HepG2 (cell line): ENCODE measurements around the gene FDXR. TPM values are rescaled to one million over a fixed set of nuclear protein-coding genes. Genes with fewer than 3 reads are reported as not detected.

Experiments used
- ATAC-seq: fragments of 200-7000 bp; cut with Tn5 transposase; 3 replicates; pipeline ENCODE4 v1.9.1; 2020; ENCODE audit warnings: mild to moderate bottlenecking, moderate library complexity
- BruUV-seq: library from RNA; stranded (reverse); fragments of 400-500 nt; replicated peaks from 2 replicates; lab custom pipeline; 2021; lab: Mats Ljungman, UMichigan
- CTCF ChIA-PET: fragments of 300-600 bp; formaldehyde crosslinking; extraction: SDS; loops from one replicate; lab custom pipeline; 2021; ENCODE audit warnings: low total read pairs, inconsistent platforms, low intra/inter-chr PET ratio; lab: Yijun Ruan, JAX
- POLR2A ChIA-PET: fragments of 350-600 bp; sonication (Branson Sonifier 250); formaldehyde crosslinking; loops from one replicate; lab custom pipeline; 2020; ENCODE audit warnings: antibody characterized with exemption, inconsistent platforms; lab: Yijun Ruan, JAX
- DNase-seq: peaks from one replicate; pipeline ENCODE4 v3.0.0-alpha.2; 2015; ENCODE audit warnings: low spot score
- FAIRE-seq: peaks from 3 replicates; lab custom pipeline; 2011; peaks lifted over from hg19 to GRCh38; lab: Jason Lieb, UNC
- H2AFZ ChIP-seq: one replicate; pipeline ENCODE4 v1.6.1; 2011; ENCODE audit warnings: low read length, inconsistent platforms
- H3K27ac ChIP-seq: fragments of 300-600 bp; 3 replicates; pipeline ENCODE4 v1.8.0; 2011; ENCODE audit warnings: mixed run types, mild to moderate bottlenecking, mixed read lengths, low read length, inconsistent platforms; ENCODE audit not compliant: insufficient read depth; ENCODE audit errors: extremely low read length
- H3K27me3 ChIP-seq, 2 experiments: fragments of 200-600 bp in 1 of 2; 2 replicates in 1 of 2; 3 replicates in 1 of 2; pipeline versions ENCODE4 v1.6.0 to v1.8.0; 2011; ENCODE audit warnings: low read length in 2 of 2, mild to moderate bottlenecking in 2 of 2, moderate library complexity in 2 of 2, inconsistent platforms in 1 of 2; ENCODE audit not compliant: insufficient read depth in 2 of 2, control insufficient read depth in 1 of 2
- H3K36me3 ChIP-seq, 2 experiments: fragments of 200-600 bp in 1 of 2; replicated peaks in 1 of 2; 2 replicates in 1 of 2; 3 replicates in 1 of 2; pipeline versions ENCODE4 v1.5.1 to v1.8.0; 2011; ENCODE audit warnings: low read length in 2 of 2, inconsistent platforms in 1 of 2; ENCODE audit not compliant: insufficient read depth in 2 of 2, control insufficient read depth in 1 of 2
- H3K4me1 ChIP-seq: 2 replicates; pipeline ENCODE4 v1.5.1; 2012; ENCODE audit warnings: low read length, inconsistent platforms; ENCODE audit not compliant: insufficient read depth
- H3K4me2 ChIP-seq: 2 replicates; pipeline ENCODE4 v1.6.0; 2011; ENCODE audit warnings: low read depth, low read length, inconsistent platforms
- H3K4me3 ChIP-seq, 3 experiments: fragments of 200-600 bp in 1 of 3; sonication (generic), shearing (Covaris generic) in 1 of 3; replicated peaks in 1 of 3; 2 replicates each; pipeline ENCODE4 v1.5.1; 2011 to 2016; ENCODE audit warnings: low read length in 3 of 3, inconsistent platforms in 2 of 3, low read depth in 2 of 3, mild to moderate bottlenecking in 2 of 3, control low read depth in 1 of 3, mixed read lengths in 1 of 3; ENCODE audit not compliant: insufficient read depth in 1 of 3
- H3K79me2 ChIP-seq: one replicate; pipeline ENCODE4 v1.6.1; 2011; ENCODE audit warnings: low read length, inconsistent platforms; ENCODE audit not compliant: insufficient read depth
- H3K9ac ChIP-seq: 2 replicates; pipeline ENCODE4 v1.6.0; 2011; ENCODE audit warnings: mild to moderate bottlenecking, low read depth, low read length, inconsistent platforms; ENCODE audit not compliant: insufficient read depth
- H3K9me3 ChIP-seq: 2 replicates; pipeline ENCODE4 v1.5.1; 2012; ENCODE audit warnings: mild to moderate bottlenecking, low read length
- H4K20me1 ChIP-seq: 2 replicates; pipeline ENCODE4 v1.6.0; 2011; ENCODE audit warnings: inconsistent platforms, mild to moderate bottlenecking, low read length, moderate library complexity; ENCODE audit not compliant: insufficient read depth
- AKNA ChIP-seq: sonication (generic); formaldehyde crosslinking; IDR thresholded peaks from 2 replicates; pipeline ENCODE4 v1.4.0; 2020; ENCODE audit warnings: missing genetic modification reagents, borderline replicate concordance
- BCLAF1 ChIP-seq: fragments of 450-650 bp; IDR thresholded peaks from 2 replicates; pipeline ENCODE4 v1.6.1; 2017; ENCODE audit warnings: mild to moderate bottlenecking
- HOXA5 ChIP-seq: sonication (generic); formaldehyde crosslinking; IDR thresholded peaks from 2 replicates; pipeline ENCODE4 v1.4.0; 2020; ENCODE audit warnings: missing genetic modification reagents
- KAT7 ChIP-seq: IDR thresholded peaks from 2 replicates; pipeline ENCODE4 v1.6.1; 2018; ENCODE audit warnings: borderline replicate concordance, missing compliant biosample characterization
- MNT ChIP-seq: fragments of 450-650 bp; IDR thresholded peaks from 2 replicates; pipeline ENCODE4 v1.6.1; 2016
- ZNF337 ChIP-seq: sonication (generic); formaldehyde crosslinking; IDR thresholded peaks from 2 replicates; pipeline ENCODE4 v1.5.1; 2020; ENCODE audit warnings: missing genetic modification reagents, low read depth, mild to moderate bottlenecking, borderline replicate concordance
- WGBS: methylation state at CpG from one replicate; pipeline ENCODE4 v1.1.6; 2017; ENCODE audit warnings: low lambda C conversion rate; 5-methylcytosine and 5-hydroxymethylcytosine counted together
- in situ Hi-C: cut with HindIII; loops from 2 replicates; pipeline ENCODE4 v1.10.0; 2017; ENCODE audit warnings: low pct_unique_long_range_greater_than_20kb; ENCODE audit not compliant: extremely low pct_ligation_motif_present
- intact Hi-C: fragments of 100-400 bp; cut with micrococcal nuclease; formaldehyde crosslinking; loops from one replicate; pipeline ENCODE4 v1.10.0; 2022; ENCODE audit not compliant: unreplicated experiment
- polyA plus RNA-seq, 8 experiments: library from polyadenylated mRNA; depleted of rRNA in 3 of 8; stranded (reverse) in 7 of 8; unstranded in 1 of 8; fragments of >200 nt; fragmentation: Illumina TruSeq in 4 of 8; extraction: Trizol in 4 of 8; gene quantifications; 2 replicates each; pipeline versions ENCODE4 v1.2.1 to v1.2.3, GENCODE V29; 2011 to 2016; ENCODE audit warnings: low read depth in 4 of 8, missing spikeins in 1 of 8, mixed read lengths in 1 of 8; ENCODE audit not compliant: insufficient read depth in 1 of 8
- total RNA-seq, 5 experiments: library from RNA; depleted of rRNA; stranded (reverse); fragments of >200 nt; fragmentation: Illumina TruSeq; extraction: Trizol; gene quantifications; 2 replicates each; pipeline ENCODE4 v1.2.3, GENCODE V29; 2016; ENCODE audit warnings: low read depth in 1 of 5
- TF ChIP-seq, protein P1 (sequence below): IDR thresholded peaks from 2 replicates; pipeline ENCODE4 v1.6.1; 2016; ENCODE audit warnings: low read depth
- TF ChIP-seq, protein P2 (sequence below): sonication (generic); formaldehyde crosslinking; IDR thresholded peaks from 2 replicates; pipeline ENCODE4 v1.5.0; 2020; ENCODE audit warnings: missing genetic modification reagents
- TF ChIP-seq, protein P3 (sequence below): sonication (generic); formaldehyde crosslinking; IDR thresholded peaks from 2 replicates; pipeline ENCODE4 v1.5.0; 2020; ENCODE audit warnings: missing genetic modification reagents

FDXR gene
- total and polyA plus RNA-seq, 2 of the 13 experiments (the other 11 are each of a cell fraction or from before 2014, with no cell fraction given) = 23.4 to 116 TPM

DNA sequence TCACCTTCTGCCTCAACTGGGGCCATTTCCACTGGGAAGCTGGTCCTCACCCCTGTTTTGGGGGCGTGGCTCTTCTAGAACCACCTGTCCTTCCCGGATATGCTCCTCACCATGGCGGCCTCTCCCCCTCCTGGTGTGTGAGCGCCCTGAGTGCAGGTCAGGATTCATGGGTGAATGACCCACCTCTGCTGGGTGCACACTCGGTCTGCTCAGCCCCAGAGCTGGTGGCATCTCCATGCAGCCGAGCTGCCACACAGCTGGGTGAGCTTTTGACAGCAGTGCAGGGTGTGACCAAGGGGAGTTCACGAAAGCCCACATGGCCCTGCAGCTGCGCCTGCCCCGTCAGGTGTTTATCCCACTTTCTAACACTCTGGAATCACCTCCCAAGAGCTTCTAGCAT lies 40.4 kb downstream of the FDXR start:
- Histone ChIP-seq H3K79me2 (no peaks in the 10 kb centered on the region), H2AFZ (no peak overlapping the region), H3K4me3 (no peak overlapping the region), H3K27me3 (no peaks in the 10 kb centered on the region), H3K4me1 (peaks cover 15% of the 10 kb centered on the region), H3K9ac (no peak overlapping the region), H3K27ac (no peak overlapping the region), H3K4me2 (no peak overlapping the region), H3K9me3 (no peaks in the 10 kb centered on the region), H3K36me3 (peaks cover 3% of the 10 kb centered on the region in 2 experiments; a peak in 1 of 5 replicates), H4K20me1 (no peaks in the 10 kb centered on the region)
- WGBS = 93% methylated on average over 9 of the region's 9 CpGs
- POLR2A ChIA-PET = interaction anchor here (1.0 to 1.6 kb wide), 3 partner anchors 30 to 404 kb away, joined by 3 to 6 read pairs (median 3); partner anchors contain the start of gene FDXR
- ATAC-seq = no peak
- no peak for DNase-seq
- in situ Hi-C loops (no loop called here), intact Hi-C loops (no loop called here)
- CTCF ChIA-PET = no interaction called here
- no peak for FAIRE-seq
- BruUV-seq = no TSS peak
- TF ChIP-seq, protein P1, sequence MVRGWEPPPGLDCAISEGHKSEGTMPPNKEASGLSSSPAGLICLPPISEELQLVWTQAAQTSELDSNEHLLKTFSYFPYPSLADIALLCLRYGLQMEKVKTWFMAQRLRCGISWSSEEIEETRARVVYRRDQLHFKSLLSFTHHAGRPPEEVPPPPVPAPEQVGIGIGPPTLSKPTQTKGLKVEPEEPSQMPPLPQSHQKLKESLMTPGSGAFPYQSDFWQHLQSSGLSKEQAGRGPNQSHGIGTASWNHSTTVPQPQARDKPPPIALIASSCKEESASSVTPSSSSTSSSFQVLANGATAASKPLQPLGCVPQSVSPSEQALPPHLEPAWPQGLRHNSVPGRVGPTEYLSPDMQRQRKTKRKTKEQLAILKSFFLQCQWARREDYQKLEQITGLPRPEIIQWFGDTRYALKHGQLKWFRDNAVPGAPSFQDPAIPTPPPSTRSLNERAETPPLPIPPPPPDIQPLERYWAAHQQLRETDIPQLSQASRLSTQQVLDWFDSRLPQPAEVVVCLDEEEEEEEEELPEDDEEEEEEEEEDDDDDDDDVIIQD (CRISPR knock-in tag) = no peak
- TF ChIP-seq AKNA (CRISPR knock-in tag) (no peak), MNT (no peak), KAT7 (CRISPR knock-in tag) (no peak), HOXA5 (CRISPR knock-in tag) (no peak), ZNF337 (no peak), BCLAF1 (no peak)
- TF ChIP-seq, protein P2, sequence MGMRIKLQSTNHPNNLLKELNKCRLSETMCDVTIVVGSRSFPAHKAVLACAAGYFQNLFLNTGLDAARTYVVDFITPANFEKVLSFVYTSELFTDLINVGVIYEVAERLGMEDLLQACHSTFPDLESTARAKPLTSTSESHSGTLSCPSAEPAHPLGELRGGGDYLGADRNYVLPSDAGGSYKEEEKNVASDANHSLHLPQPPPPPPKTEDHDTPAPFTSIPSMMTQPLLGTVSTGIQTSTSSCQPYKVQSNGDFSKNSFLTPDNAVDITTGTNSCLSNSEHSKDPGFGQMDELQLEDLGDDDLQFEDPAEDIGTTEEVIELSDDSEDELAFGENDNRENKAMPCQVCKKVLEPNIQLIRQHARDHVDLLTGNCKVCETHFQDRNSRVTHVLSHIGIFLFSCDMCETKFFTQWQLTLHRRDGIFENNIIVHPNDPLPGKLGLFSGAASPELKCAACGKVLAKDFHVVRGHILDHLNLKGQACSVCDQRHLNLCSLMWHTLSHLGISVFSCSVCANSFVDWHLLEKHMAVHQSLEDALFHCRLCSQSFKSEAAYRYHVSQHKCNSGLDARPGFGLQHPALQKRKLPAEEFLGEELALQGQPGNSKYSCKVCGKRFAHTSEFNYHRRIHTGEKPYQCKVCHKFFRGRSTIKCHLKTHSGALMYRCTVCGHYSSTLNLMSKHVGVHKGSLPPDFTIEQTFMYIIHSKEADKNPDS = no peak
- TF ChIP-seq, protein P3, sequence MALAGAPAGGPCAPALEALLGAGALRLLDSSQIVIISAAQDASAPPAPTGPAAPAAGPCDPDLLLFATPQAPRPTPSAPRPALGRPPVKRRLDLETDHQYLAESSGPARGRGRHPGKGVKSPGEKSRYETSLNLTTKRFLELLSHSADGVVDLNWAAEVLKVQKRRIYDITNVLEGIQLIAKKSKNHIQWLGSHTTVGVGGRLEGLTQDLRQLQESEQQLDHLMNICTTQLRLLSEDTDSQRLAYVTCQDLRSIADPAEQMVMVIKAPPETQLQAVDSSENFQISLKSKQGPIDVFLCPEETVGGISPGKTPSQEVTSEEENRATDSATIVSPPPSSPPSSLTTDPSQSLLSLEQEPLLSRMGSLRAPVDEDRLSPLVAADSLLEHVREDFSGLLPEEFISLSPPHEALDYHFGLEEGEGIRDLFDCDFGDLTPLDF (CRISPR knock-in tag) = no peak
